Measurements from ENCODE around the gene NUAK2. TPM values are rescaled to one million over a fixed set of nuclear protein-coding genes. Genes with fewer than 3 reads are reported as not detected.

NUAK2 gene
- total and polyA plus RNA-seq, 2 of the 4 experiments (the other 2 are of a cell fraction), result 7.2 to 17.6 TPM

DNA sequence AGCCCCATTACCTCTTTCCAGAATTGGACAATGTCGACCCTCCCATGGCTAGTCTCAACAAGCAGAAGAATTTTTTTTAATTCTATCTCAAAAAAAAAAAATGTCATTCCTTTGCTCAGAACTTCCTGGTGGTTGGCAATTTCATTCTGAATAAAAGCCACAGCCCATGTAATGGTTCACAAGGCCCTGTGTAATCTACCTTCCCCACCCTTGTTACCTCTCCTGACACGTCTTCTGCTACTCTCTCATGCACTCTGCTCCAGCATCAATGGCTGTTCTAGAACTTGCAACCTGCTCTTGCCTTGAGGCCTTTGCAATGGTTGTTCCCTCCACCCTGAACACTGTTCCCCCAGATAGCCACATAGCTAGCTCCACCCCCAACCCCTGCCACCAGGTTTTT lies 25.4 kb downstream of the NUAK2 start:
- in situ Hi-C loops (cut with MboI; ENCODE audit: low sequenced_read_pairs) (no loop called here), dilution Hi-C loops (cut with HindIII; ENCODE audit: low sequenced_read_pairs, unreplicated experiment) (no loop called here), intact Hi-C loops (cut with micrococcal nuclease) (no loop called here)
- Histone ChIP-seq H2BK20ac (ENCODE audit: low read depth, low read length) (peak overlapping the region; percentile 100), H2BK15ac (ENCODE audit: low read depth, low read length) (peak overlapping the region; percentile 99), H3K36me3 (ENCODE audit: control insufficient read depth, insufficient read depth, low read length) (no peaks in the 10 kb centered on the region), H3K4me1 (ENCODE audit: control insufficient read depth, insufficient read depth, low read length) (peaks cover 37% of the 10 kb centered on the region), H2AK9ac (replicated peaks; ENCODE audit: low read depth, low read length, poor library complexity) (peak overlapping the region; percentile 60), H3K18ac (ENCODE audit: low read depth, low read length) (peak overlapping the region; percentile 95; the same call in 1 of the 2 replicates), H3K79me1 (ENCODE audit: low read depth in 1 of 2, low read length in 2 of 2) (peaks cover 20 to 63% of the 10 kb centered on the region in 2 experiments), H3K14ac (replicated peaks; ENCODE audit: low read depth, low read length) (peak overlapping the region; percentile 77), H3K23ac (ENCODE audit: low read depth, low read length) (peak overlapping the region; percentile 87; the same call in 1 of the 2 replicates), H3K27me3 (ENCODE audit: control insufficient read depth, insufficient read depth, low read length) (no peaks in the 10 kb centered on the region), H2BK120ac (ENCODE audit: low read depth, low read length) (peak overlapping the region; percentile 99), H3K4ac (ENCODE audit: low read depth, low read length) (peak overlapping the region; percentile 99), H4K91ac (ENCODE audit: insufficient read depth, low read depth, low read length) (peak overlapping the region; percentile 97), H3K9ac (ENCODE audit: low read depth, low read length) (no peak overlapping the region), H3K9me3 (ENCODE audit: control insufficient read depth, insufficient read depth, low read length) (no peaks in the 10 kb centered on the region), H4K8ac (ENCODE audit: low read depth in 2 of 2, low read length in 2 of 2) (peak overlapping the region; percentile 81 to 97), H4K20me1 (ENCODE audit: insufficient read depth, low read length) (no peaks in the 10 kb centered on the region), H3K4me3 (ENCODE audit: insufficient read depth, low read depth, low read length) (no peak overlapping the region), H4K5ac (ENCODE audit: low read depth, low read length) (peak overlapping the region; percentile 82; the same call in 1 of the 2 replicates), H2BK5ac (ENCODE audit: low read depth, low read length, poor library complexity, severe bottlenecking) (peak overlapping the region; percentile 97), H2AFZ (replicated peaks; ENCODE audit: low read length, poor library complexity) (no peak overlapping the region), H3K9me1 (ENCODE audit: insufficient read depth, low read length) (peaks cover 36% of the 10 kb centered on the region), H3K4me2 (ENCODE audit: low read depth, low read length) (no peak overlapping the region), H3K56ac (ENCODE audit: extremely low read depth, insufficient read depth, low read length) (peak overlapping the region; percentile 66), H2AK5ac (ENCODE audit: low read depth, low read length) (peak overlapping the region; percentile 99), H3K27ac (ENCODE audit: insufficient read depth, low read length) (peak overlapping the region; percentile 65)
- BruUV-seq (replicated peaks), result no TSS peak
- DNase-seq (no peak), ATAC-seq (ENCODE audit: low read depth) (no peak)
- ChIA-PET POLR2A (ENCODE audit: unreplicated experiment) (no interaction called here), CTCF (interaction anchor here (1.2 to 1.3 kb wide), 2 partner anchors 11 to 23 kb away, joined by 3 to 6 read pairs; no protein-coding TSS in a partner anchor)
- TF ChIP-seq SMC3 (IDR thresholded peaks at IDR 0.05; ENCODE audit: low read depth, low read length) (no peak), ELK1 (IDR thresholded peaks at IDR 0.05; ENCODE audit: borderline replicate concordance, low read depth, low read length) (no peak), MAFK (IDR thresholded peaks at IDR 0.05; ENCODE audit: low read depth, low read length) (no peak)
- 77% methylated on average over 2 of the region's 2 CpGs; no CpG with 5 or more reads in 1 of the 2 experiments for WGBS, 2 experiments (ENCODE audit: extremely low coverage in 2 of 2, insufficient read length in 1 of 2)
